ENCODE results near the gene SHPK. TPM values are rescaled to one million over a fixed set of nuclear protein-coding genes. Genes with fewer than 3 reads are reported as not detected.

Gene SHPK
- total and polyA plus RNA-seq, 9 of the 15 experiments (the other 6 are each of a cell fraction or from before 2014, with no cell fraction given): 2.5 to 16.3 (median 11.8) TPM

GRCh38 chr17:3636154-3636907 is at the start of gene SHPK, which contains the start of gene CTNS (continued):
- TF ChIP-seq ZBTB40 (IDR thresholded peaks at IDR 0.05) (peak; percentile 90), ZBTB40 (CRISPR knock-in tag; IDR thresholded peaks at IDR 0.05) (no peak), E2F1 (CRISPR knock-in tag; IDR thresholded peaks at IDR 0.05) (no peak), RBM22 (IDR thresholded peaks at IDR 0.05; ENCODE audit: low read depth, low read length, poor library complexity, severe bottlenecking) (no peak), ZNF408 (CRISPR knock-in tag; IDR thresholded peaks at IDR 0.05; ENCODE audit: low read depth) (no peak), CREM (IDR thresholded peaks at IDR 0.05; ENCODE audit: low read depth) (peak; percentile 35; the same call in 1 of the 2 replicates), ZNF589 (CRISPR knock-in tag; IDR thresholded peaks at IDR 0.05; ENCODE audit: low read depth) (no peak), SMARCA5 (IDR thresholded peaks at IDR 0.05) (no peak), THRAP3 (IDR thresholded peaks at IDR 0.05; ENCODE audit: borderline replicate concordance) (no peak), ZNF707 (CRISPR knock-in tag; conservative IDR thresholded peaks at IDR 0.05) (no peak), ZNF398 (CRISPR knock-in tag; IDR thresholded peaks at IDR 0.05) (no peak), CREB3L1 (IDR thresholded peaks at IDR 0.05; ENCODE audit: borderline replicate concordance, low read depth) (peak; percentile 84), ZBED1 (IDR thresholded peaks at IDR 0.05) (no peak), NCOA6 (IDR thresholded peaks at IDR 0.05) (no peak)

Measured in K562 (cell line).